GM21526 (cell line): ENCODE results near the gene PLA1A.

Experiments used
- ATAC-seq: cut with Tn5 transposase; IDR thresholded peaks from one replicate; pipeline ENCODE4 v1.9.1; 2021; ENCODE audit warnings: moderate library complexity; ENCODE audit not compliant: unreplicated experiment, low FRiP score

PLA1A gene

DNA sequence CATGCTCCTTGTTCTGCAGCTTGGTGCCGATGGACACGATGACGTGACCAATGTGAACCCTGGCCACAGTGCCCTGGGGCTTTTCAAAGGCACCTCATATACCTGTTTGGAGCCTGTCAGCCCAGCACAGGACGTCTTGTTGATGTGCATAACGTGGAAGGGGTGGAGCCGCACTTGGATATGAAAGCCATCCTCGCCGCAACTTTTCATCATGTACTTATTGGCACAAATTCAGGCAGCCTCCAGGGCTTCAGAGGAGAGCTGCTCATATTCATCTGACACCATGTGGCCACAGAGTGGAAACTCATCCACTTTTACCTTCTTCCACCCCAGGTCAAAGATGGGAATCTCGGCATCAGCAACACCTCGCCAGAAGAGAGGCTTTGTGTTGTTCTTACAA is 38.0 kb downstream of the PLA1A start:
- no peak for ATAC-seq

DNA sequence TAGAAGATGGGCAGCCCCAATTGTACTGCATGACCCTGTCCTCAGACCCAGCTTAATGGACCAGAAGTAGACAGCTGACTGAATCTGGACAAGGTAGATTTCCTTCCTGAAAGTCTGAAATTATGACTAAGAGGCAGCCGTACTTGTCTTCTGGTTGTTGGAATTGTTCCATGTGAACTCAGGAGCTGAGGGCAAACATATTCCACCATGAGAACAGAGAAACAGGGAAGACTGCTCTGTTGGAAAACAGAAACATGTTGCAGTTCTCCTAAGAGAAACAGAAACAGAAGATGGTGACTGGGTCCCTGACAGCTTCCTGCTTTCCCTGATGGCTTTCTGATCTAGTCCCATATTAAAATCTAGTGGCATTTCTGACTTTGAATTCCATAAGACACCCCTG is 38.6 kb downstream of the PLA1A start:
- ATAC-seq: no peak

DNA sequence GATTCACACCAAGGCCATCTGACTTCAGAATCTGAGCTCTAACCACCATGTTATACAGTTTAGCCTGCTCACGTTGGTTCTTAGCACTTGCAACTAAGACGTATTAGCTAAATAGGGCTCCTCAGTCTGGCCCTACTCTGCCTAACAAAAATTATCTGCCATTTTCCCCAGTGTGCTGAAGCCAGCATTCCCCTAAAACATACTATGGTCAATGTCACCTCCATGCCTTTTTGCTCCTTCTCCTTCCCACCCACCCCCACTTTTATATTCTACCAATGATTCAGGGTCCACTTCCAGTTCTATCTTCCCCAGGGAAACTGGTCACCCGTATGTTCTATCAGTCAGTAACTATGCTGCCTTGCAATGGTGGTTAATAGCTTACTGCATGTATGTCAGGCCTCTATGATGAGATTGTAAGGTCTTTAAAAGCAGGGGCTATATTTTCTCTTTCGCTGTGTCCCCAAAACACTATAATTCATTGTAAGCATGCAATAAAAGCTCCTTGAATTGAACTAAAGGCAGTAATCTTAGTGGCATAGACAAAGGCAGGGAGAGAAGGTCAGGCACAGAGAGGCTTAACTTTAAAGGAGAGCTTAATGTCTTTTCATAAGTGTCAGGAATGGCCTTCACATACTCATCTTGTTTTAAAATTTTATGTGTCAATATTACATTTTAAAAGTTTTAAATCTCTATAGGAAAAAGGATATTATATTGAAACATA is 39.4 kb downstream of the PLA1A start:
- ATAC-seq: no peak

DNA sequence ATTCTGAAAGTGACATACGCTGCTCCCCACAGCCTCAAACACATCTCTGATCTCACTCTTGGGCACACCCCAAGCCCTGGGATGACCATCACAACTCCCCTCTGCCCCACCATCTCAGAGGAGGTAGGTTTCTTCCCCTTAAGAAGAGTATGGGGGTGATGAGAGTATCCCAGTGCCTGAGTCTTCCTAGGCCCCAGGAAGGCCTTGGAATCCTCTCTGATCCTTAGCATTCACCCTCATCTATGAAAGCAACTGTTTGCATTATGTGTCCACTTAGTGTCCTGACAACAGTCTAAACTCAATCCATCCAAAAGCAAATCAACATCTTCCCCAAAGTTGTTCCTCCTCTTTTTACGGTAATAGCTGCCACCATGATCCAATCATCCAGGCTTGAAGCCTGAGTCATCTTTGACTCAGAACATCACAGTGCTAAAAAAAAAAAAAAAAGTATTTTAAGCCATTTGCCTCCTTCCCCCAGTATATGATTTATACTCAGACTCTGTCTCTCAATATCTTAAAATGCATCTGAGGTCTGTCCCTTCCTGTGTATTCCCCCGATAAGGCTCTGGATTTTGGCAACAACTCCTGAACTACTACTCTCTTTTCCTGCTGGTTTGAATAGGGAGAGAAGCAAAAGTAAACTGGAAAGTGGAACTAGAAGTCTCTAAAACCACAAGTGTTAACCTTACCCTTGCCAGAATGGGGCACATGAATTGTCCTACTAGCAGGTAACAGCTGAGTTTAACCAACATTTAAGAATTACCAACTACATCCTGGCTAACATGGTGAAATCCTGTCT is 40.2 kb downstream of the PLA1A start:
- peak; percentile 39 for ATAC-seq

DNA sequence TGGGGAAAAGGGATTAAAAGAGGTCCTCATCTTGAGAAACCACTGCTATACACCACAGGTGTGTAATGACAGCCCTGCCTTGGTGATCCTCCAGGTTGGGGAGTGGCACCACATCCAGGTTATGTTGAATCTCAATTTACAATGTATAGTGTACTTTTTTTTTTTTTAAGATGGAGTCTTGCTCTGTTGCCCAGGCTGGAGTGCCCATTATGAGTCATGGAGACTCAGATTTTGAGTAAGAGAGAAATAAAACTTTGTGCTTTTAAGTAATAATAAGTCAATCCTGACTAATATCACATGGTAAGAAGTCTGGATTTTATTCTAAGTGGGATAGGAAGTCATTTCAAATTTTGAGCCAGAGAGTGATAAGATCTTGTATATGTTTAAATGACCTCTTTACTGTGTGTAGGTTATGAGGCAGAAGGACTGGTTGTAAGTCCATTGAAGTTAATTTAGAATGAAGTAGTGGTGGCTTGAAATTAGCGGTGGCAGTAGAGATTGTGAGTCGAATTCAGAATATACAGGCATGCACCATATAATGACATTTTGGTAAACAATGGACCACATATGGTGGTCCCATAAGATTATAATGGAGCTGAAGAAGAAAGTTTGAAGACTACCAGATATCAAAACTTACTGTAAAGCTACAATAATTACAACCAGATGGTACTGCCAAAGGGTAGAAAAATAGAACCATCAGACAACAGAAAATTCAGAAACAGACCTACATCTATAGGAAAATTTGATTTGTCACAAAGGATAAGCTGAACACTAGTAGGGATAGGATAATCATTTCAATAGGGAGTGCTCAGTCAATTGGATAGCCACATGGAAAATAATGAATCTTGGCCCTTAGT is 42.0 kb downstream of the PLA1A start:
- ATAC-seq: no peak

DNA sequence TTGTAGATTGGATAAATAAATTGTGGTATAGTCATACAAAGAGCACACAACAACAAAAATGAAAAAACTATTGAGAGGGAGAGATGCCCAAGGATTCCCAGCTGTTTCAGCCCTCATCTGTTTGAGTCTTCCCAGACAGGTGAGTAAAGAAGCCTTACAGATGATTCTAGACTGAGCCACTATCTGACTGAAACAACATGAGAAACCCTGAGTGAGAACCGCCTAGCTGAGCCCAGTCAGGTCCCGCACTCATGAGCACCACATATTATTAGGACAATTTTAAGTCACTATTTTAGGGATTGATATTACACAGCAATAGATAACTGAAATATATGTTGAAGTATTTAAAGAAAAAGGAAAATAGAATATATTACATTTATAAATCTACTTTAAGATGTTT is 43.7 kb downstream of the PLA1A start:
- ATAC-seq: no peak

DNA sequence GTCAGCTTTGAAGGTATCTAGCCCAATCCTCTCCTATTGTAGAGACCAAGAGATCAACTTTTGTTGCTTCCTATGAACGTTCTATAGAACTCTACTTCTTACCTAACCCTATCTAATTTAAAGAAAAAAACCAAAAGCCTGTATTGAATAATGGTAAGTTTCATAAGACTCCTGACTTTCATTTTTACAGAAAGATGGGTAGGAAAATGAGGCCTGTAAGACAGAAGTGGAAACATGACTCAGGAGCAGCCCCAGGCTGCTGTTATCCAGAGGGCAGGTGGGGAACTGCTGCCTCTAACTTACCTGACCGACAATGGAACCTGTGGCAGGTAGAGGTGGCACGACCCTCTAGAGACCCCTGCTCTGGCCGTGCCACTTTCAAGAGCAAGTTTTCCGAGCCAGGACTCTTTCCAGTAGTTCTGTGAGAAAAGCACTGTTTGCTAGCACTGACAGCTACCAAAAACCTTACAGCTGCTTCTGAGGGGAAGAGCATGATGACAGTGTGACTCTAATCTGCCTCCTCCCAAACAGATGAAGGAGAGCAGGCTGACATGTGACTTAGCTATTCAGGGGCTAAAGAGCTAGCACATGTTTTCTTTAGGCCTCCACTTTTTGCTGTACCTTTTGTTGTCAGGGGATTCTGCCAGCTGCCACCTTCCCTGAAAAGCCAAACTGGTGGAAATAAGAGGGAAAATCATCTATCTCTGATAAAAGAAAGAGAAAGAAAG is 45.2 kb downstream of the PLA1A start:
- ATAC-seq: no peak

DNA sequence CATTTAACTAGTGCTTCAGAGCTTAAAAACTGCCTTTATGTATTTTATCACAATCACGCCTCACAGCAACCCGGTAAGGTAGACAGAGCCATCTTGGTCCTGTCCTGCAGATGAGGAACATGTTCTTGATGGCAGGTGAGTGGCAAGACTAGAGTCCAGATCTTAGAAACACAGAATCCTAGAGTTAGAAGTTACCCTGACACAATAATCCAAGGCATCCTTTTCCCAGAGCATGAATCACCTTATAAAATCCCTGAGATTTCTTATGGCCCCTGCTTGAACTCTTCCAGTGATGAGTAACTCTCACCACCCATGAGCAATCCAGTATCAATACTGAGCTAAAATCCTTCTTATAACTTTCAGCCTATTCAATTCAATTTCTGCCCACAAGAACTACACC is 45.8 kb downstream of the PLA1A start:
- no peak for ATAC-seq

DNA sequence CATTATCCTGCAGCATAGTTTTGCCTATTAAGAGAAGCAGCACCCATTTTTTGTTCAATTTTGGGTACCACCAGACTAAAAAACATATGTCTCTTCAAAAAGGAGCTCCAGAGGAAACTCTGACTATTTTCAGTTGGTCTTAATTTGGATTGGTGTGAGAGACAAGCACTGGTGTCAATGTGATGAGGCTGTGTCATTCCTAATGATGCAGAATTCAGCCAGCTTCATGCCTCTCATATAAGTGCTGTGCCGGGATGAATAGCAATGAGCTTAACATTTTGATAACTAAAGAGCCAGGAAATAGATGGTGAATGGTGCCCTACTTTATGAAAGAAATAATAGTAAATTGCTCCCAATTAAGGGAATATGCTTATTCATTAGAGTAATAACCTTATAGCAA is 46.8 kb downstream of the PLA1A start:
- ATAC-seq: no peak

DNA sequence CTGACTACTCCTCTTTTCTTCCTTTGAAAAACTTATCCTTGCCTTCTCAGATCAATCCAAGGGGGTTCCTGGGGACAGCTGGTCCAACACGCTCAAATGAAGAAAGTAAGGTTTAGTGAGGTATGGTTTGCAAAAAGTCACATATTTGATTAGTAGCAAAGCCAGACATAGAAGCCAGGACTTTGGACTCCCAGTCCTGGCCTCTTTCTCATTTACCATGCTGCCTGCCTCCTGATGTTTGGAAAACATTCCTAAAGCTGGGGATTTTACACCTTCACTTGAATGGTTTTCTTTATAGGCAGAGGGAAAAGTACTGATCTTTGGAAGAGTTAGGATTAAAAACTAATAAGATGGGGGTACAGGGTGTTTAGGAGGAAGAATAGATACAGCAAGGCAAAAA is 48.1 kb downstream of the PLA1A start:
- ATAC-seq: no peak

DNA sequence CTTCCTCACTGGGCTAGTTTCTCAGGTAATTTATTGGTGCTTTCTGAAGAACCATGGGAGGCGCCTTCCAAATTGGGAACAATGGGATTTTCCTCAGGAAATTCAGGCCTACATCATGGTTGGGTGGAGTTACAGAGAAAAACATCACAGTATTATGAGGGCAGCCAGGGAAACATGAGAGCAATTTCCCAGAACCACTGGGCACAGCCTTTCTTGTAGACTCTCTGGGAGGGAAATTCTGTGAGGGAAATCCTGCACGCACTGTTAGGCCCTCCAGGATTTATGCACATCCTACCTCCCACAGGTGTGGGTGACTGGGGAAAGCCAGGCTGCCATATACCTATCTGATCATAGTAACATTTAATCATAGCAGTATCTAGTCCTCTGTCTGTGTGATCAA is 49.5 kb downstream of the PLA1A start:
- ATAC-seq: no peak

DNA sequence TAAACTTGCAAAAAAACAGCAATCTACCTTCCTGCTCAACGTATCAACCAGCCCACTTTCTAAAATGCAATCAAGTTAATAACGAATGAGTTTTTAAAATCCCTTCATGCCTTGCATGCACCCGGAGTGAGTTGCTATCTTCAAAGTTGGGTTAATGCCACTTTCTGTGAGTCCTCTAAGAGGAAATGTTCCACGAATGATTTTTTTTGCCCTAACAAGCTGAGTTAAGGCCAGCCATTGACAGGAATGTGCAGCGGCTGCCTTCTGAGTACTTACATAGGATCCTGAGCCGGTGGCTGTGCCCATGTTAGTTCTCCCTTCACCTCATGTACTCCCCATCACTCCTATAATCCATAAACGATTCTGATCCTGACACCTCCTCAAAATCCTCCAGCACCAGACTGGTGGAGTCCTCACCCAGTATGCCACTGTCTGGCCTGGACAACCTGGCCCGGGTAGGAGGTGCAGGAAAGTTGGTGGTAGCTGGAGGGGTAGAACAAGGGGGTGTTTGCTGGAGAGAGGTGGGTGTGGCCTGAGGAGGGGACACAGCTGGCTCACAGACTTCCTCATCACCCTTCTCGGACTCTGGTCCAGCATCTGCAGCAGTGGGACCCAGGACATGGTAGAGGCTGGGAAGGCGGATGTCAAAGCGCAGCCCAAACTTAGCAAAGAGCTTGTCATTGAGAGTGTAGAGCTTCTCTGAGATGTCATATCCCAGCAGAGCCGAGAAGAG is 50.3 kb downstream of the PLA1A start:
- ATAC-seq: no peak

DNA sequence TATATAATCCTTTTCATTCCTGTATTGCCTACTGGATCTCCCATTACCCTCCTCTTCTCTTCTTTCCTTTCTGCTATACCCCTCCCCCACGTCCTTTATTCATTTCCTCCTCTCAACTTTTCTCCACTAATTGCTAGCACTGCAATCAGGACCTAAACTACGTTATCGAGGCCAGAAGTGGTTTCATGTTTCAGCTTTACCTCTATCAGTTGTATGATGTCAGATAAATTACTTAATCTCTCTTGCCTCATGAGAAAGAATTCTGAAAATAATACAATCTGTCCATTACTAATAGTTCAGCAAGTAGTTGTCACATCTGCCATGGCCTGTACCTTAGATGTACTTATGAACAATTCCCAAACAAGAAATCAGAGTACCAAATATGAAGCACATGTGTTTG is 52.1 kb downstream of the PLA1A start:
- no peak for ATAC-seq

DNA sequence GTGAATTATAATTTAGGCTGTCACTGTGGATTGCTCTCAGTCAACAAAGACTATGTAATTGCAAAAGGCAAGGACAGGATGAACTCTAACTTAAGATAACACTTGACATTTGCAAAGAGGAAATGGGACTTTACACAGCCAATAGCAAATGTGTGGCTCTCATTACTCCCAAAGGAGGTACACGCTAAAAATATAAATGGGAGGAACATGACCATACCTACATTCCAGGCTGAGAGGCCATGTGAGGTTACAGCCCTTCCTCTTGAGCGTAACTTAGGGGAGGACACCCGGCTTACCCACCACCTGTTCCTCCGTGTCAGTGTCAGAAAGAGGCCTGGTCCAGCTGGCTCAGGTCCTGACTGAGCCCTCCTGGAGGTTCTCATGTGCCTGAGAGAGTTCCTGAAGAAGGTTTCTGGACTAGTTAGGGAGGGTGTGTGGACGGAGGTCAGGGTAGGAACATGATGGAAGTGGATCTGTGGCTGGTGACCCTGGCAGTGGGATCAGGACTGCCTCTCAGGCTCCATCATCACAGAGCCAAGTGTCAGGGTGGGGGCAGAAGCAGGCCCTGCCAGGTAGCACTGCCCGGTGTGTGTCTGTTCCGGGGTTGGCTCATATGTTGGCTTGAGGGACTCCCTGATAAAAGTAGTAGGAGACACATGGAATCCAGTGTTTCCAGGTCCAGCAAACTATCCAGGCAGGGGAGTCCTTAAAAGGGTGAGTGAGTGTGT is 54.8 kb downstream of the PLA1A start:
- no peak for ATAC-seq

DNA sequence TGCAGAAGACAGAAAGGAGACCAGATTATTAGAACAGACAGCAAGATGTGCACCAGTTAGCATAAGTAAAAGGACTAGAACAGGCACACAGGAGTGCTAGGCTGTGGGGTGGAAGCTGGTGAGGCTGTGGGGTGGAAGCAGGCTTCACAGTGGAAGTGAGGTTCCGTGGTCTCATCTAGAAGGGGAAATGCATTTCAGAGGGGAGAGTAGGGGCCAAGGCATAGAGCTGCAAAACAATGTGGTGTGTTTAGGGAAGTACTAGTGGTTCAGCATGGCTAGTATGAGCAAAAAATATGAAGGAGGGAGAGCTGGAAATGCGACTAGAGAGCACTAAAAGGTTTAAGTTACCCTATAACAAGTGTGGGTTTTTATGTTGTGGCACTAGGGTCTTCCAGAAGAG is 56.2 kb downstream of the PLA1A start:
- ATAC-seq: no peak

DNA sequence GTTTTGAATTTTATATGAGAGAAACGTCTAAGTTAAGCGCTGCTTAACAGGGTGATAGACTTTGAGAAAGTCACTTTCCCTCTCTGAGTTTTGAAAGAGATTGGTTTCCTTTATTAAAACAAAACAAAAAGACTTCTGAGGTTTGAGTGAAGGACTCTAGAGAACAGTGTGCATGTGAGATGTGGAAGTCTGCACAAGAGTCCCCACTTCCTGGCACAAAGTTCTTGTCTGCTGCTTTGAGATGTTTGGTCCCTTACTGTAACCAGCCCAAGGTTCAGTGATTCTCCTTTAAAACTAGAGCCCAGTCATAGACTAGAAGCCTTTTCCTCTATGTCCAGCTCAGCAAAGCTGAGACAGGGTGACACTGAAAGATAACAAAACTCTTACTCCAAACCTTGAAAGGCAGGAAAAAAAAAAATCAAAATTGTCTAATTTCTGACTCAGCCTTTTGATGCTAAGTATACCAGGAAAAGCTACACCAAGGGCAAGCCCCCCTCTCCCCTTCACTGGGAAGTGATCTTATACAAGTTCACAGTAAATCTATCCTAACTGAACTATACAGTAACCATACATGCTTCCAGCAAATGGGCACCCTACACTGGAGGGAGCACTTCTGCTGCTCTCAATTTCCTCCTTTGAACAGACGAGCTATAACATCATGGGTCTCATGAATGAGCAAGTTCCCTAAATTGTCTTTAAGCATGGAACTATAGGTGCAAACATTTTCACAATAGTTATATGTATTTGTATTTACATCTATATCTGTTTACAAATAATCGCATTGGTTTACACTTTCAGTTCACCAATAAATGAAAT is 60.4 kb downstream of the PLA1A start:
- no peak for ATAC-seq

DNA sequence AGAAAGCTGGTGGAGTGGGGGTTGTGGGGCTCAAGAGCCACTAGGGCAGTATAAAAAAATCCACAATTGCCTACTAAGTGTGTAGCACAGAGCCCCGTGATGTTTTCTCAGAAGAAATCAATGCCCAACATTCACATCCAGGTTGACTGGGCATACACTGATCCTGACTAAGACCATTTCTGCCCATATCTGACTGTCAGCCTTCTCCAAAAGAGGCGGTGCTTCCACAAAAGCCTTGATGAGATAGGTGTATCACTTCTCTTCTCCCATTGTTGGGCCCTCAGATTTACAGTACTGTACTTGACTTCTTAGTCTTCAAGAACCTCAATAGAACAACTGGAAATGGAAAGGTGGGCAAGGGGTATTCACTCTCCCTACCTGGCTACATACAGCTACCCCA is 61.3 kb downstream of the PLA1A start:
- no peak for ATAC-seq

DNA sequence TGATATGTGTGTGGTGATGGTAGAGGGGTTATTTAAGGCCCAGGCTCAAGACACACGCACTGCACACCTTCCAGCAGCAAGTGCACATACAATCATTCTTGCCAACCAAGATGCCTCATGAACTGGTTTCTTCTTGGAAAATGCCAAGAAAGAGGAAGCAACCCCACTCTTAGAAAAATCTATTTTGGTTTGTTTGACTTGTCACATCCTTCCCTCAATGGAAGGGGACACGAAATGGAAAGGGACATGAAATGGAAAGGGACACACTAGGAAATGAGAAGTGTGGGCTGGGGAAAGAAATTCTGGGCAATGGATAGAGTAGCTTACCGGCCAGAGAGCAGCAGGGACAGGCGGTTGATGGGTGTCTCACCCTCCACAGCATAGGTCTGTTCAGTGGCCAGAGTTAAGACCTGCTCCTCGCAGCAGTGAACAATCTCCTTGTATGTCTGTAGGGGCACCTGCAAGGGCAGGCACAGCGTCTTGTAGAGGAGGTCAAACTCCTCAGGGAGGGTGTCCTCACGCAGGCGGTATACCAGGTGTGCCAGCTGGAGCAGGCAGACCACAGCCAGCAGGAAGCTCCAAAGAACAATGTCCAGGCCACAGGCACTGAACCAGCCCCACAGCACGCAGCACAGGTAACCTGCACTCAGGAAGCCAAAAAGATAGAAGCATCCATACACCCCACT is 62.1 kb downstream of the PLA1A start:
- ATAC-seq: no peak
